Measurements from ENCODE around the gene CDC26. TPM values are rescaled to one million over a fixed set of nuclear protein-coding genes. Genes with fewer than 3 reads are reported as not detected.

Gene CDC26
- total and polyA plus RNA-seq, 2 experiments from 2014 or later: 29.7 to 60.7 TPM

DNA sequence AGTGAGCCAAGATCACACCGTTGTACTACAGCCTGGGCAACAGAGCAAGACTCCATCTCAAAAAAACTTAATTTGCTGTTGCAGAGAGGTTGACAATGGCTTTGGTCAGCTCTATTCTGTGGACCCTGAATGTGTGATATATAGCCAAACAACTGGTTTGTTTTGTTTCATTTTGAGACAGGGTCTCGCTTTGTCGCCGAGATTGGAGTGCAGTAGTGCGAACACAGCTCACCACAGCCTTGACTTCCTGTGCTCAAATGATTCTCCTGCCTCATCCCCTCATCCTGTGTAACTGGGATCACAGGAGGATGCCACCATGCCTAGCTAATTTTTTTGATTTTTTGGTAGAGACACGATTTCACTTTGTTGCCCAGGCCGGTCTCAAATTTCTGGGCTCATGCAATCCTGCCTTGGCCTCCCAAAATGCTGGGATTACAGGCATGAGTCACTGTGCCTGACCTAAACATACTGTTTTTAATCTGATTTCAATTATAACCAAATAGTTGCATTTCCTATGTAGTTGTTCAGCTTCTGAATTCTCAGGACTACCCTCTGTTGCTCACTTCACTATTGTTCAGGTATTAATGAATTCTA lies 18.0 kb upstream of the CDC26 start:
- H3K36me3 ChIP-seq: peaks cover 39% of the 10 kb centered on the region
- H3K27me3 ChIP-seq: no peaks in the 10 kb centered on the region
- H3K4me1 ChIP-seq (ENCODE audit: low read depth): no peaks in the 10 kb centered on the region
- H3K27ac ChIP-seq: no peak overlapping the region
- no peak overlapping the region for H3K4me3 ChIP-seq
- H3K9me3 ChIP-seq (ENCODE audit: low read depth): no peaks in the 10 kb centered on the region
- DNase-seq (ENCODE audit: low read depth in 1 of 2, low spot score in 1 of 2): peak in 1 of 2 donors; percentile 7
- TF ChIP-seq, protein P1, sequence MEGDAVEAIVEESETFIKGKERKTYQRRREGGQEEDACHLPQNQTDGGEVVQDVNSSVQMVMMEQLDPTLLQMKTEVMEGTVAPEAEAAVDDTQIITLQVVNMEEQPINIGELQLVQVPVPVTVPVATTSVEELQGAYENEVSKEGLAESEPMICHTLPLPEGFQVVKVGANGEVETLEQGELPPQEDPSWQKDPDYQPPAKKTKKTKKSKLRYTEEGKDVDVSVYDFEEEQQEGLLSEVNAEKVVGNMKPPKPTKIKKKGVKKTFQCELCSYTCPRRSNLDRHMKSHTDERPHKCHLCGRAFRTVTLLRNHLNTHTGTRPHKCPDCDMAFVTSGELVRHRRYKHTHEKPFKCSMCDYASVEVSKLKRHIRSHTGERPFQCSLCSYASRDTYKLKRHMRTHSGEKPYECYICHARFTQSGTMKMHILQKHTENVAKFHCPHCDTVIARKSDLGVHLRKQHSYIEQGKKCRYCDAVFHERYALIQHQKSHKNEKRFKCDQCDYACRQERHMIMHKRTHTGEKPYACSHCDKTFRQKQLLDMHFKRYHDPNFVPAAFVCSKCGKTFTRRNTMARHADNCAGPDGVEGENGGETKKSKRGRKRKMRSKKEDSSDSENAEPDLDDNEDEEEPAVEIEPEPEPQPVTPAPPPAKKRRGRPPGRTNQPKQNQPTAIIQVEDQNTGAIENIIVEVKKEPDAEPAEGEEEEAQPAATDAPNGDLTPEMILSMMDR (IDR thresholded peaks at IDR 0.05; ENCODE audit: low read depth, low read length): no peak

DNA sequence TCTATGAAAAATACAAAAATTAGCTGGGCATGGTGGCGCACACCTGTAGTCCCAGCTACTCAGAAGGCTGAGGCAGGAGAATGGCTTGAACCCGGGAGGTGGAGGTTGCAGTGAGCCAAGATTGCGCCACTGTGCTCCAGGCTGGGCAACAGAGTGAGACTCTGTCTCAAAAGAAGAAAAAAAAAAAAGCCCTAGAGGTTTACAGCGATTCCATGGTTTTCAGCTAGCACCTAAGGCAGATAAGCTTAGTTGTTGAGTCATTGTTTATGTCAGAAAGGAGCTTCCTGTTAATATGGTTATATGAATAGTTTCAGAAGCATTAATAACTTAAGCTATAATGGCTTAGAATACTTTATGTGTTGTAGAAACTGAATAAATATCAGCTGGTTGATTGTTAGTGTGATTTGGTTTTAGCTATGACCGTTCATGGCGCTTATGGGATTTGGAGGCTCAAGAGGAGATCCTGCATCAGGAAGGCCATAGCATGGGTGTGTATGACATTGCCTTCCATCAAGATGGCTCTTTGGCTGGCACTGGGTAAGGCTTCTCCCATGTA lies 14.8 kb upstream of the CDC26 start:
- Histone ChIP-seq H3K4me1 (ENCODE audit: low read depth) (no peaks in the 10 kb centered on the region), H3K4me3 (no peak overlapping the region), H3K36me3 (peaks cover 69% of the 10 kb centered on the region), H3K27ac (no peak overlapping the region), H3K27me3 (no peaks in the 10 kb centered on the region), H3K9me3 (ENCODE audit: low read depth) (no peaks in the 10 kb centered on the region)
- TF ChIP-seq, protein P1 (IDR thresholded peaks at IDR 0.05; ENCODE audit: low read depth, low read length): no peak
- DNase-seq (ENCODE audit: low read depth in 1 of 2, low spot score in 1 of 2): no peak

DNA sequence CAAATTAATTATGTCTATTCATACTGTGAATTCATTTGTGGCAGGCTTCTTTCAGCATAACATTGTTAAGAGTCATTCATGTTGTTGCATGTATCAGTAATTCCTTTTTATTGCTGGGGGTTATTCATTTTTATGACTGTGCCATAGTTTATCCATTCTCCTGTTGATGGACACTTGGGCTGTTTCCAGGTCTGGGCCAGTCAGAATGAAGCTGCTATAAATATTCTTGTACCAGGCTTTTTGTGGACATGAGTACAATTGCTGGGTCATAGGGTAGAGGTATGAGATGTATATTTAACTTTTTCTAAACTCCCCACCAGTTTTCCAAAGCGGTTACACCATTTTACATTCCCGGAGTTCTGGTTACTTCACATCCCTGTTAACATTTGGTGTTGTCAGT lies 13.7 kb upstream of the CDC26 start:
- Histone ChIP-seq H3K36me3 (peaks cover 79% of the 10 kb centered on the region), H3K27ac (no peak overlapping the region), H3K4me1 (ENCODE audit: low read depth) (no peaks in the 10 kb centered on the region), H3K4me3 (no peak overlapping the region), H3K9me3 (ENCODE audit: low read depth) (no peaks in the 10 kb centered on the region), H3K27me3 (no peaks in the 10 kb centered on the region)
- no peak for DNase-seq (ENCODE audit: low read depth in 1 of 2, low spot score in 1 of 2)
- TF ChIP-seq, protein P1 (IDR thresholded peaks at IDR 0.05; ENCODE audit: low read depth, low read length): no peak

DNA sequence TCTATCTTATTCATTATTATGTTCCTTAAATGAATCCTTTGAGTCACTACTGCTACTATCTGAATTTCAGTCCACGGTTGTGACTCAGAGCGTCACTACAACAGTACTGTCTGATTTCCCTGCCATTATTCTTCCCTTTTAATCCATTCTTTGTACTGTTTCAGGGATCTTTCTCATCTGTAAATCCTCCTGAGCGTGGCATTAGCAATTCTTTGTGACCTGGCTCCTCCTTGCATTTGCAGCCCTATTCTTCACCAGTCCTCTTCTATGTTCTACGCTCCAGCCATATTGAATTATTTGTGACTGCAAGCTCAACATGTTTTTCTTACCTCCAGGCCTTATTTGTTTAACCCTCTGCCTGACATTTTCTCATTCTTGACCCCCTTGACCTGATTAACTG lies 6.0 kb upstream of the CDC26 start:
- H3K4me3 ChIP-seq: no peak overlapping the region
- peaks cover 4% of the 10 kb centered on the region for H3K4me1 ChIP-seq (ENCODE audit: low read depth)
- no peak overlapping the region for H3K27ac ChIP-seq
- H3K27me3 ChIP-seq: no peaks in the 10 kb centered on the region
- no peaks in the 10 kb centered on the region for H3K9me3 ChIP-seq (ENCODE audit: low read depth)
- no peak for DNase-seq (ENCODE audit: low read depth in 1 of 2, low spot score in 1 of 2)
- TF ChIP-seq, protein P1 (IDR thresholded peaks at IDR 0.05; ENCODE audit: low read depth, low read length): no peak
- H3K36me3 ChIP-seq: peaks cover 70% of the 10 kb centered on the region

DNA sequence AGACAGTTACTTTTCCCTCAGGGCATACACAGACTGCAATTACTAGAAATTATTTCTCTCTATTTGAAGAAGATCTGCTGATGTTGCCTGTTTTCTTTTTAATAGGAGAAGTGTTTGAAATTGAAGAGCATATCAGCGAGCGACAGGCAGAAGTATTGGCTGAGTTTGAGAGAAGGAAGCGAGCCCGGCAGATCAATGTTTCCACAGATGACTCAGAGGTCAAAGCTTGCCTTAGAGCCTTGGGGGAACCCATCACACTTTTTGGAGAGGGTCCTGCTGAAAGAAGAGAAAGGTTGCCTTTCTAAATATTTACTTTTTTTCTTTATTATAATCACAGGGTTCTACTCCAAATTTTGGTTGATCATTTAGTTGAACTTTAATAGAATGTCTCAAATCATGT lies 3.5 kb upstream of the CDC26 start:
- Histone ChIP-seq H3K9me3 (ENCODE audit: low read depth) (no peaks in the 10 kb centered on the region), H3K4me1 (ENCODE audit: low read depth) (peaks cover 8% of the 10 kb centered on the region), H3K36me3 (peaks cover 49% of the 10 kb centered on the region), H3K27me3 (no peaks in the 10 kb centered on the region), H3K27ac (no peak overlapping the region), H3K4me3 (no peak overlapping the region)
- TF ChIP-seq, protein P1 (IDR thresholded peaks at IDR 0.05; ENCODE audit: low read depth, low read length): no peak
- no peak for DNase-seq (ENCODE audit: low read depth in 1 of 2, low spot score in 1 of 2)

All from cardiac muscle cell (in vitro differentiated cells and primary cell).